Tongue (tissue), 2 donors: ENCODE measurements around the gene UGT2B7. TPM values are rescaled to one million over a fixed set of nuclear protein-coding genes. Genes with fewer than 3 reads are reported as not detected.

Experiments used
- DNase-seq: peaks from one replicate; pipeline ENCODE4 v3.0.0-alpha.2; 2015
- total RNA-seq: library from RNA; depleted of rRNA; stranded (reverse); fragments of >200 nt; gene quantifications from one replicate; pipeline ENCODE4 v1.2.3, GENCODE V29; 2014

UGT2B7 gene
- total RNA-seq, 1 donor from 2014 or later, result 0.92 TPM

- no peak for DNase-seq
Measured at GRCh38 chr4:69156913-69157312, 60.6 kb downstream of the UGT2B7 start.

Other genes with a start within 250 kb of the UGT2B7 start
- gene UGT2A3, start 144.7 kb upstream of the UGT2B7 start, total RNA-seq, result not detected
- 0.82 TPM for gene UGT2B11, start 118.3 kb downstream of the UGT2B7 start, total RNA-seq
- not detected for gene UGT2B28, start 184.0 kb downstream of the UGT2B7 start, total RNA-seq